ENCODE results near the gene BACE1-AS. TPM values are rescaled to one million over a fixed set of nuclear protein-coding genes. Genes with fewer than 3 reads are reported as not detected.

Gene BACE1-AS
- total and polyA plus RNA-seq, 7 donors, result 5.7 to 18.1 (median 10.8) TPM

GRCh38 chr11:117282956-117283355 is 8.2 kb upstream of the BACE1-AS start:
- Histone ChIP-seq H3K4me3 (no peak overlapping the region), H3K27me3 (ENCODE audit: insufficient read depth in 3 of 3, low read length in 2 of 3) (no peaks in the 10 kb centered on the region), H3K27ac (no peak overlapping the region), H3K9me3 (no peaks in the 10 kb centered on the region), H3K4me1 (no peaks in the 10 kb centered on the region), H3K36me3 (ENCODE audit: insufficient read depth in 1 of 2, low read depth in 1 of 2) (peaks cover 17 to 83% of the 10 kb centered on the region in 2 donors)
- intact Hi-C loops (cut with DNase I), result no loop called here
- no peak for ATAC-seq
- 88 to 91% (median 90%) methylated on average over 3 of the region's 3 CpGs for WGBS, 3 donors
- DNase-seq, result no peak
- TF ChIP-seq, protein P1, sequence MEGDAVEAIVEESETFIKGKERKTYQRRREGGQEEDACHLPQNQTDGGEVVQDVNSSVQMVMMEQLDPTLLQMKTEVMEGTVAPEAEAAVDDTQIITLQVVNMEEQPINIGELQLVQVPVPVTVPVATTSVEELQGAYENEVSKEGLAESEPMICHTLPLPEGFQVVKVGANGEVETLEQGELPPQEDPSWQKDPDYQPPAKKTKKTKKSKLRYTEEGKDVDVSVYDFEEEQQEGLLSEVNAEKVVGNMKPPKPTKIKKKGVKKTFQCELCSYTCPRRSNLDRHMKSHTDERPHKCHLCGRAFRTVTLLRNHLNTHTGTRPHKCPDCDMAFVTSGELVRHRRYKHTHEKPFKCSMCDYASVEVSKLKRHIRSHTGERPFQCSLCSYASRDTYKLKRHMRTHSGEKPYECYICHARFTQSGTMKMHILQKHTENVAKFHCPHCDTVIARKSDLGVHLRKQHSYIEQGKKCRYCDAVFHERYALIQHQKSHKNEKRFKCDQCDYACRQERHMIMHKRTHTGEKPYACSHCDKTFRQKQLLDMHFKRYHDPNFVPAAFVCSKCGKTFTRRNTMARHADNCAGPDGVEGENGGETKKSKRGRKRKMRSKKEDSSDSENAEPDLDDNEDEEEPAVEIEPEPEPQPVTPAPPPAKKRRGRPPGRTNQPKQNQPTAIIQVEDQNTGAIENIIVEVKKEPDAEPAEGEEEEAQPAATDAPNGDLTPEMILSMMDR (IDR thresholded peaks at IDR 0.05), result no peak

DNA sequence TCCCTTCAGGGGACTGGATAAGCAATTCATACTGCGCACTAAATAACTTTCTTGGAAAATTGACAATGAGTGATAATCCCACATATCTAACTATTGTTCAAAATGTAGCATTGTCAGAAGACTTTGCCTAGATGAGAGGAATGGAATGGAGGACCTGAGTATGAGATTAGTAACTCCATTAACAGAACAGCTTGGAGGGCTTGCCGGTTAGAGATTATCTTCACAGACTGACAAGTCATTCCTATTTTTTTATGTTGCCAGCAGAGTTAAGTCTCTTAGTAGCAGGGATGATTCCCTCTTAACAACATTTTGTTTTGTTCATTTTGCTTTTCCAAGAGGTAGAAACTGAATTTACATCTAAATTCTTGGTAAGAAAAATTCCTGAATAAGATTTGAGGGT is 7.1 kb upstream of the BACE1-AS start:
- WGBS, 3 donors, result 94 to 97% (median 97%) methylated on average over 2 of the region's 2 CpGs
- TF ChIP-seq, protein P1 (IDR thresholded peaks at IDR 0.05), result no peak
- H3K4me1 ChIP-seq, result no peaks in the 10 kb centered on the region
- no peaks in the 10 kb centered on the region for H3K9me3 ChIP-seq
- DNase-seq, result no peak
- H3K4me3 ChIP-seq, result no peak overlapping the region
- intact Hi-C loops (cut with DNase I), result no loop called here
- H3K27ac ChIP-seq, result no peak overlapping the region
- peaks cover 19 to 94% of the 10 kb centered on the region in 2 donors for H3K36me3 ChIP-seq (ENCODE audit: insufficient read depth in 1 of 2, low read depth in 1 of 2)
- H3K27me3 ChIP-seq (ENCODE audit: insufficient read depth in 3 of 3, low read length in 2 of 3), result no peaks in the 10 kb centered on the region
- ATAC-seq, result no peak

GRCh38 chr11:117286588-117286987 is 4.6 kb upstream of the BACE1-AS start:
- H3K27ac ChIP-seq, result no peak overlapping the region
- peaks cover 19 to 100% of the 10 kb centered on the region in 2 donors for H3K36me3 ChIP-seq (ENCODE audit: insufficient read depth in 1 of 2, low read depth in 1 of 2)
- no peaks in the 10 kb centered on the region for H3K27me3 ChIP-seq (ENCODE audit: insufficient read depth in 3 of 3, low read length in 2 of 3)
- ATAC-seq (no peak), DNase-seq (no peak)
- intact Hi-C loops (cut with DNase I), result no loop called here
- no peaks in the 10 kb centered on the region for H3K9me3 ChIP-seq
- WGBS, 3 donors, result 81 to 86% (median 81%) methylated on average over 2 of the region's 2 CpGs
- no peaks in the 10 kb centered on the region for H3K4me1 ChIP-seq
- TF ChIP-seq, protein P1 (IDR thresholded peaks at IDR 0.05), result no peak
- H3K4me3 ChIP-seq, result no peak overlapping the region

GRCh38 chr11:117287668-117288067 is 3.5 kb upstream of the BACE1-AS start:
- TF ChIP-seq, protein P1 (IDR thresholded peaks at IDR 0.05), result no peak
- intact Hi-C loops (cut with DNase I), result no loop called here

GRCh38 chr11:117289795-117290194 is 1.4 kb upstream of the BACE1-AS start:
- H3K36me3 ChIP-seq (ENCODE audit: insufficient read depth in 1 of 2, low read depth in 1 of 2), result peaks cover 8 to 89% of the 10 kb centered on the region in 2 donors
- no peak overlapping the region for H3K4me3 ChIP-seq
- 91 to 100% (median 92%) methylated on average over 1 of the region's 1 CpG for WGBS, 3 donors
- ATAC-seq (no peak), DNase-seq (no peak)
- H3K27me3 ChIP-seq (ENCODE audit: insufficient read depth in 3 of 3, low read length in 2 of 3), result no peaks in the 10 kb centered on the region
- intact Hi-C loops (cut with DNase I), result no loop called here
- TF ChIP-seq, protein P1 (IDR thresholded peaks at IDR 0.05), result no peak
- H3K4me1 ChIP-seq, result no peaks in the 10 kb centered on the region
- no peaks in the 10 kb centered on the region for H3K9me3 ChIP-seq
- no peak overlapping the region for H3K27ac ChIP-seq

More at GRCh38 chr11:117287668-117288067, 3.5 kb upstream of the BACE1-AS start:
- Histone ChIP-seq H3K4me1 (no peaks in the 10 kb centered on the region), H3K4me3 (no peak overlapping the region), H3K36me3 (ENCODE audit: insufficient read depth in 1 of 2, low read depth in 1 of 2) (peaks cover 19 to 99% of the 10 kb centered on the region in 2 donors), H3K27me3 (ENCODE audit: insufficient read depth in 3 of 3, low read length in 2 of 3) (no peaks in the 10 kb centered on the region), H3K9me3 (no peaks in the 10 kb centered on the region), H3K27ac (no peak overlapping the region)
- DNase-seq (no peak), ATAC-seq (no peak)
- 89 to 94% (median 93%) methylated on average over 3 of the region's 3 CpGs for WGBS, 3 donors

Data from psoas muscle (tissue), 8 donors.